ENCODE data around the gene TAGLN2. TPM values are rescaled to one million over a fixed set of nuclear protein-coding genes. Genes with fewer than 3 reads are reported as not detected.
A peak's percentile ranks its signal among the peaks of the same experiment; 100 is the strongest.

The TAGLN2 gene
- polyA plus RNA-seq, 3 donors: 658 to 1,259 (median 918) TPM

- Mint-ChIP-seq H3K36me3 (no peaks in the 10 kb centered on the region), H3K4me3 (peak overlapping the region in 1 of 2 donors; percentile 10), H3K27me3 (ENCODE audit: low read depth in 3 of 3) (peaks cover 8 to 9% (median 8%) of the 10 kb centered on the region in 3 donors), H3K4me1 (peaks cover 6% of the 10 kb centered on the region), H3K27ac (no peak overlapping the region), H3K9me3 (peaks cover 0 to 2% (median 0%) of the 10 kb centered on the region in 7 donors)
- no peak for TF ChIP-seq CTCF (IDR thresholded peaks at IDR 0.05)
- Histone ChIP-seq H3K9ac (ENCODE audit: insufficient read depth, low read length, poor library complexity, severe bottlenecking) (no peak overlapping the region), H3K27ac (ENCODE audit: low read depth in 1 of 2, low read length in 2 of 2) (no peak overlapping the region), H4K20me1 (ENCODE audit: insufficient read depth, low read length) (no peaks in the 10 kb centered on the region), H3K9me3 (replicated peaks in 1 of 2; ENCODE audit: control insufficient read depth in 1 of 2, insufficient read depth in 1 of 2, low read length in 2 of 2) (no peaks in the 10 kb centered on the region), H3K27me3 (ENCODE audit: control insufficient read depth in 2 of 2, insufficient read depth in 2 of 2, low read length in 2 of 2) (peaks cover 4 to 15% of the 10 kb centered on the region in 2 donors), H2AFZ (ENCODE audit: insufficient read depth, low read depth, low read length, poor library complexity, severe bottlenecking) (no peak overlapping the region), H3K4me3 (replicated peaks in 1 of 3; ENCODE audit: low read depth in 2 of 3, low read length in 3 of 3) (no peak overlapping the region), H3K4me2 (replicated peaks; ENCODE audit: extremely low read depth, low read length, poor library complexity, severe bottlenecking) (no peak overlapping the region), H3K4me1 (ENCODE audit: control insufficient read depth in 1 of 2, insufficient read depth in 2 of 2, low read length in 2 of 2) (peaks cover 8 to 10% of the 10 kb centered on the region in 2 donors), H3K79me2 (ENCODE audit: insufficient read depth, low read length) (no peaks in the 10 kb centered on the region), H3K36me3 (replicated peaks in 1 of 2; ENCODE audit: control insufficient read depth in 1 of 2, insufficient read depth in 2 of 2, low read length in 2 of 2) (no peaks in the 10 kb centered on the region)
- WGBS (ENCODE audit: insufficient coverage): 100% methylated on average over 3 of the region's 6 CpGs
- no peak for DNase-seq
- intact Hi-C loops (cut with micrococcal nuclease): no loop called here
These were observed 48.1 kb upstream of the TAGLN2 start for GRCh38 chr1:159973350-159973940.

- no peak overlapping the region for H3K4me3 ChIP-seq (replicated peaks in 1 of 3; ENCODE audit: low read depth in 2 of 3, low read length in 3 of 3)
- H3K4me1 ChIP-seq (ENCODE audit: control insufficient read depth in 1 of 2, insufficient read depth in 2 of 2, low read length in 2 of 2): peaks cover 9 to 11% of the 10 kb centered on the region in 2 donors
- no peak overlapping the region for H2AFZ ChIP-seq (ENCODE audit: insufficient read depth, low read depth, low read length, poor library complexity, severe bottlenecking)
- H3K79me2 ChIP-seq (ENCODE audit: insufficient read depth, low read length): no peaks in the 10 kb centered on the region
- H3K4me1 Mint-ChIP-seq: peaks cover 7% of the 10 kb centered on the region
- H3K4me2 ChIP-seq (replicated peaks; ENCODE audit: extremely low read depth, low read length, poor library complexity, severe bottlenecking): no peak overlapping the region
- no peak overlapping the region for H3K27ac Mint-ChIP-seq
- peaks cover 6 to 8% (median 7%) of the 10 kb centered on the region in 3 donors for H3K27me3 Mint-ChIP-seq (ENCODE audit: low read depth in 3 of 3)
- H3K36me3 Mint-ChIP-seq: no peaks in the 10 kb centered on the region
- H3K27me3 ChIP-seq (ENCODE audit: control insufficient read depth in 2 of 2, insufficient read depth in 2 of 2, low read length in 2 of 2): peaks cover 4 to 15% of the 10 kb centered on the region in 2 donors
- intact Hi-C loops (cut with micrococcal nuclease): no loop called here
- no peaks in the 10 kb centered on the region for H3K36me3 ChIP-seq (replicated peaks in 1 of 2; ENCODE audit: control insufficient read depth in 1 of 2, insufficient read depth in 2 of 2, low read length in 2 of 2)
- H3K4me3 Mint-ChIP-seq: no peak overlapping the region
- TF ChIP-seq CTCF (IDR thresholded peaks at IDR 0.05): no peak
- DNase-seq: no peak
- no peaks in the 10 kb centered on the region for H4K20me1 ChIP-seq (ENCODE audit: insufficient read depth, low read length)
- H3K9ac ChIP-seq (ENCODE audit: insufficient read depth, low read length, poor library complexity, severe bottlenecking): no peak overlapping the region
- H3K27ac ChIP-seq (ENCODE audit: low read depth in 1 of 2, low read length in 2 of 2): no peak overlapping the region
- H3K9me3 Mint-ChIP-seq: peaks cover 0 to 2% (median 0%) of the 10 kb centered on the region in 7 donors
- 96% methylated on average over 8 of the region's 8 CpGs for WGBS (ENCODE audit: insufficient coverage)
- no peaks in the 10 kb centered on the region for H3K9me3 ChIP-seq (replicated peaks in 1 of 2; ENCODE audit: control insufficient read depth in 1 of 2, insufficient read depth in 1 of 2, low read length in 2 of 2)
These were observed 47.3 kb upstream of the TAGLN2 start for GRCh38 chr1:159972443-159973205.

Measured in CD14-positive monocyte (primary cell).